Right kidney (tissue), 1 donor: ENCODE data around the gene MELTF.

Experiments used
- DNase-seq: peaks from one replicate; pipeline ENCODE4 v3.0.0-alpha.2; 2016

The MELTF gene

DNA sequence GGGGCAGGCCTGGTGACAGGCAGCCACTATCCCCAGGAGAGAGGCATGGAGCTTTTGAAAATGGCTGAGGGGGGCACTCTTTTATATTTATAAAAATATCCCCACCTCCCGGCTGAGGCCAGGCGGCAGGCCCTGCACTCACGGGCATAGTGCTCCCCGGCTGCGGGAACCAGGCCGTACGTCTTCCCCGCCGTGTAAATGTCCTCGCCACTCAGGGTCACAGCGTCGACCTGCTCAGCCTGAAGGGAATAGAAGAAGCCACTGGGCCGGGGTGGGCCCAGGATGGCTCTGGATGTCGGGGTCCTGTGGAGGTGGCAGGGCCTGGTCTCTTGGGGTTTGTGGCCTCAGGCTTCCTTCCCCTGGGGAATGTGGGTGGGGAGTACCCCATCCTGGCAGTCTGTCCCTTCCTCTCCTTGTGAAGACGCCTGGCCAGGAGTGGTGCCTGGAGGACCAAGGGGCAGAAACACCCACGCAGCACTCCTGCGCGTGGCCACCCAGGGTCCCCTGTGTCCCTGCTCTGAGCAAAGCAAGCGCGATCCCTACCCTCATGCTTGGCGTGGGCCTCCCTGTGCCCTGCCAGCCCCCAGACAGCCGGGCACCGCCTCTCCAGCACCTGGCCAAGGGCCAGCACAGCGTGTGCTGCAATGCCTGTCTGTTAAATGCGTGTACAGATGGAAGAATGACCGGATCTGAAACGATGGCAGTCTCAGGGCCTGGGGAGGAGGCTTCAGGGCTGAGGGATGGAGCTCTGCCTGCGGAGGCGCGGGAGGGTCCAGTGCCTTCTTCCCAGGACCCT lies 18.9 kb downstream of the MELTF start:
- DNase-seq, result no peak

DNA sequence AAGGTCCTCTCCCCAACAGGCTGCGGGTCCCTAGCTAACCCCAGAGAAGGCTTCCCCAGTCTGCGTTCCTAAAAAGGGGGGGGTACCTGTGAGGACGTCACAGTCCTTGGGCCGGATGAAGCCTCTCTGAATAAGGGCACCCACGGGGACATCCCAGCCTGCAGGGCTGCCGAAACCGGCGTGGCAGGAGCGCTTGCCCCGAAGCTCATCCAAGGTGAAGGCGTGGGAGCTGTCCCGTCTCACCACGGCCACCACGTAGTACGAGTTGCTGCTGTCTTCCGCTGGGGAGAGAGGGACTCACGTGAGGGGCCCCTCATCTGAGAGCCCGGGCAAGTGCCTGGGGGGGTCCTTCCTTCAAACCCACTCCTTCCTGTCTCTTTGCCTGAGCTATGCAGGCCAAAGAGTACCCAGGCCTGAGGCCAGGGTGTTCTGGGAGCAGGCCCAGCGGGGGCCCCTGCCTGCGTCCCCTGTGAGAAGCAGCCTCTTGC lies 20.0 kb downstream of the MELTF start:
- no peak for DNase-seq

DNA sequence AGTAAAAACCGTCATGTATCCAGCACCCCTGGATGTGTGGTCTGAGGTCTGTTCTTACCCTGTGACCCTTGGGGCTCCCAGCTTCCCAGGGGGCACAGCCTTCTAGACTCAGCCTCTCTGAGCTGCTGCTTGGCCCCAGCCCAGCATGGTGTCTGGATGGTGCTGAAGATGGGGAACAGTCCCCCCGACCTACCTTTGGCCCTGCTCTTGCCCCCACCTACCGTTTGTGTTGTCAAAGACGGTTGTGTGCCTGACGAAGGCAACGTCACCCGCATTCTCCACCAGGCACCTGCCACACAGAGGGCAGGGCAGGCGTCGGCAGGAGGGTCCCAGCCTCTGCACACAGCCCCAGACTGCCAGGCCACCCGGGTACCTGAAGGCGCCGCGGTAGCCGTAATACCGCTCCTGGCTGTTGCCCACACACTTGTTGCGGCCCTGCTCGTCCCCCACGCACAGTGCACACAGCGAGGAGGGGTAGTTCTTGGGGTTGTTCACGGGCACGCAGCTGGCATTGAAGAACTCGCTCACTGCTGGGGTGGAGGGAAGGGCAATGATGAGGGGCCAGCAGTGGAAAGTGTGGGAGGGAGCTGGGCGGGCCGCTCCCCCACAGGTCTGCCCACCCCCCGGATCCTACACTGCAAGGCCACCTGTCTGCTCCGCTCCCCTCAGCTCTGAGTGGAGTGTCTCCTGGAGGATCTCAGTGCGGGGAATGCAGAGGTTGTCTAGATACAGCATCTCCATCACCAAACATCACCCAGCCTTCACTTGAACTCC lies 21.0 kb downstream of the MELTF start:
- no peak for DNase-seq

GRCh38 chr3:197007953-197008352 lies 21.7 kb downstream of the MELTF start:
- DNase-seq, result no peak

DNA sequence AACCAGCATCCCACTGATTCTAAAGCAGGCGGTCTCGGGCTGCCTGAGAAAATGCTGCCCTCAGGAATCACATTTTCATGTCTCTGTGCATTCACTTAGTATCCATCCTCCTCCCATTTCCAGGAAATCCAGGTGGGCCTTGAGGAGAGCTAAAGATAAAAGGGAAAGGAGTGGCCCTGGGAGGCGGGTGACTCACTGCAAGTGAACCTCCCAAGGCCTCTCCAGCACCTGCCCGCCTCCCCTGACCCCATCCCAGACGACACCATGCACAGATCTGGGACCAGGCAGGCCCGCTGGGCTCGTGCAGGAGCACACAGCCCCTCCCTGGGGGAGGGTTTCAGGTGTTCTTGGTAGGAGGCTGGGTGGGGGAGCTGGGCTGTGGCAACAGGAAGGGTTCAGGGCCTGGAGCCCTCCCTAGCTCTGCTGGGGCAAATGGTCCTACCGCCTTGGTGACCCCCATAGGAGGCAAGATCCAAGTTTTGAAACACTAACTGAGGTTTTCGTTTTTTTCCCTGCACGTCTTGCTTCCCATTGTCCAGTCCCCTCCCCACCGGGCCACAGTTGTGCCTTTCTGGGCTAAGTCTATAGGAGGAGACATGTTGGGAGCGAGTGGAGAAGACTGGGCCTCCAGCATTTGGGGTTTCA lies 22.2 kb downstream of the MELTF start:
- DNase-seq, result no peak

DNA sequence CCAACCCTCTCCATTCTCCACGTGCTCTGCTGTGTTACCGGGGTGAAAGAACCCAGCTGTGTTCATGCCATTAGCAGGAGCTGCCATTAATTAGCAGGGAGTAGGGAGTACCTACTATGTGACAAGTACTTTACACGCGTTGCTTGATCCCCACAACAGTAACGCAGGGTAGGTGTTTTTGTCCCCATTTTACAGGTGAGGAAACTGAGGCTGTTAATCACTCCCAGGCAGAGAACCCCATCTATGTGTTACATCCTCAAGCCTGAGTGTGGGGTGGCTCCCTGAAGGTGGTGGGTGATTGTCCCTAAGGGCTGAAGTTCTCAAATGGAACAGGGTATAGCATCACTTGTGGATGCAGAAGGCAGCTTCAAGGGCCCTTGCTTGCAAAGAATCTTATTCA lies 22.8 kb downstream of the MELTF start:
- no peak for DNase-seq

GRCh38 chr3:197006446-197006845 lies 23.2 kb downstream of the MELTF start:
- DNase-seq, result no peak

DNA sequence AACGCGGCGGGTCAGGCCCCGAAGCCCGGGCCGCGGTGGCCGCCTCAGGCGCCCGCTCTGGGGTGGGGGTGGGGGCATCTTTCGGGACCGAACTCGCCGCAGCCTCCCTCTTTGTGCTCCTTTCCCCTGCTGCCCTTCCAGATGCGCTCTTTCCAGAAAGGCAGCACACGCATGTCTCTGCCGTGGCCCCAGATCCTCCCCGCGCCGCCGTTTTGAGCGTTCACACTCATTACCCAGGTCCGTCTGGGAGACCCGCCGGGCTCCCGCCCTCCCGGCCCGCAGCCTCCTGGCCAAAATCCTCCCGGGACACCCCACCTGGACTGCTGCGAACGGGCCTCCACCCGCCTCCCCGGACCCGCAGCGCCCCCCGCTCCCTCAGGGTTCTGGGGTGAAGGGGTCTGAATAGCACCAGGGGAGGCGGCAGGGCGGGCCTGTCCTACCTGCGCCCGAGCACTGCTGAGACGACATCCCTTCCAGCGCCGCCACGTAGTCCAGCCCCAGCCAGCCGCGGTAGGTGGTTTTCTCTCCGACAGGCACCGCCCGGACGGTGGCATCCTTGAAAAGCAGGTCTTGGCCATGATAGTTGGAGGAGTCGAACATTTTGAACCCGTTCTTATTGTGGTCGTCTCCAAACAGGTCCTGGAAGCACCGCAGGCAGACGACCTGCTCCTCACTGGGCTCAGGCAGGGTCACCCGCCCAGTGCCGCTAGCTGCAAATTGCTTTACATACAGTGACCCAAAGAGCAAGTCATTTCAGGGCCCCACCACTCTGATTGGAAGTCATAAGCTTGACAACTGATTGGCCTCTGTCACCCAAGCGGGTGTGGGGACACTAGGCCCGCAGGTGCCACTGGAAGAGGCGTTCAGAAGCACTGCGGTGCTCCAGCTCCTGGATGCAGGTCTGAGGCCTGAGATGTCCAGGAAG lies 25.9 kb downstream of the MELTF start:
- peak; percentile 67 for DNase-seq

- DNase-seq, result no peak
Measured at GRCh38 chr3:197002701-197003454, 26.7 kb downstream of the MELTF start.

DNA sequence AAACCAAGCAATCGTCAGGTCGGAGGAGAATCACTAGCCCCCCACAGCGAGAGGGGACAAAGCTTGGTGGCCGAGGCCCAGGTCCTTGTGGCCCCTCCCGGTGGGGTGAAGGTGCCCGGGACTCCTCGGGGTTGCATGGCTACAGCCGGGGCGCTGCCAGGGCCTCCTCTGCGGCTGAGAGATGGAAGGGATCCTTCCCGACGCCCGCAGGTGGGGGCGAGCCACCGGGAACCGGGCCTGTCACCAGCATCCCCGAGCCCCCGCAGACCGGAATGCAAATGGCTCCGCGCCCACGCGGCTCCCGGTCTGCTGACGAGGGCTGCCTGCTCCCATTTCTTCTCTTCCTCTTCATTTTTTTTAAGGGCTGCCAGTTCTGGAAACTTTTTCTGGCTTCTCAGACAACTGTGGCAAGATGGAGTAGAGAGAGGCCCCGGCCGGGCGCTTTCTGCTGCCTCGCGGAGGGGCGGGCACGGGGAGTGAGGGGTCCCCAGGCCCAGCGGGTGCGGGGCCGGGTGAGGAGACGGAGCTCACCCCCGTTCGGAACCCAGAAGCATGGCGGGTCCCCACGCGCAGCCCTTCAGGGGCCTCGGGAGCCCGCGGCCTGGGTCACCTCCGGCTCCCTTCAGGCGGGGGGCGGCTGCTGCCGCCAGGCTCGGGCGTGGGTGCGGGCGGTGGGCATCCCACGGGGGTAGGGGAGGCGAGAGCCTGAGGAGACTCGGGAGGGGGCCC lies 27.5 kb downstream of the MELTF start:
- peak; percentile 80 for DNase-seq

GRCh38 chr3:197001106-197001971 lies 28.3 kb downstream of the MELTF start:
- no peak for DNase-seq

- no peak for DNase-seq
Measured at GRCh38 chr3:197000211-197000610, 29.4 kb downstream of the MELTF start.

DNA sequence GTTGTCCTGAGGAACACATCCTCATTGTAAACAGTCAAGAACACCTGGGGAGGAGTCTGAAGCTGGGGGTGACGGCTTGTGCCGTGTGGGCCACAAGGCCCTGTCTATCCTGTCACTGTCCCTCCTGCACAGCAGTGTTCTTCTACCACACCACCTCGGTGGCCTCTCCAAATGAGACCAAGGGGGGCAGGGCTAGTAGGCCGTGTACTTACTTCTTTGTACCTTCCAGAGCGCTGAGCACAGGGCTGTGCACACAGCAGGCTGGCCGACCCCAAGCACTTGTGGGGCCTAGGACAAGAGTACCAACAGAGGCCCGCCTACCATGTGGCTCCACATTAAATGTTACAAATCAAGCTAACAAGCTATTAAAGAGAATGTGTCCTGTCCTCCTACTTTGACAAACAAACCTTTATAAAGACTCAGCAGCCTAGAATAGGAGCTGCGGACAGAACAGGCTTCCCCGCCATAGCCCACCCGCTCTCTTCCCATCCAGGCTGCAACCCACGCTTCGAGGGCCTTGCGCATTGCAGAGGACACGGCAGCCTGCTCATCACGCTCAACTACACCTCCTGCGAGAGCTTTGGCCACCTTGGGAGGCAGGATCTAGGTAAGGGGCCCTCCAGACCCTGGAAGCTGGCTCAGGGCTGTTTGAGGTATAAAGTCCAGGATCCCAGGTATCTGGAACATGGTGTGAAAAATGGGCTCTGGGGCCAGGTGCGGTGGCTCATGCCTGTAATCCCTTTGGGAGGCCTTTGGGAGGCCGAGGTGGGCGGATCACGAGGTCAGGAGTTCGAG lies 30.5 kb downstream of the MELTF start:
- no peak for DNase-seq

- DNase-seq, result no peak
Measured at GRCh38 chr3:196997311-196997710, 32.3 kb downstream of the MELTF start.

DNA sequence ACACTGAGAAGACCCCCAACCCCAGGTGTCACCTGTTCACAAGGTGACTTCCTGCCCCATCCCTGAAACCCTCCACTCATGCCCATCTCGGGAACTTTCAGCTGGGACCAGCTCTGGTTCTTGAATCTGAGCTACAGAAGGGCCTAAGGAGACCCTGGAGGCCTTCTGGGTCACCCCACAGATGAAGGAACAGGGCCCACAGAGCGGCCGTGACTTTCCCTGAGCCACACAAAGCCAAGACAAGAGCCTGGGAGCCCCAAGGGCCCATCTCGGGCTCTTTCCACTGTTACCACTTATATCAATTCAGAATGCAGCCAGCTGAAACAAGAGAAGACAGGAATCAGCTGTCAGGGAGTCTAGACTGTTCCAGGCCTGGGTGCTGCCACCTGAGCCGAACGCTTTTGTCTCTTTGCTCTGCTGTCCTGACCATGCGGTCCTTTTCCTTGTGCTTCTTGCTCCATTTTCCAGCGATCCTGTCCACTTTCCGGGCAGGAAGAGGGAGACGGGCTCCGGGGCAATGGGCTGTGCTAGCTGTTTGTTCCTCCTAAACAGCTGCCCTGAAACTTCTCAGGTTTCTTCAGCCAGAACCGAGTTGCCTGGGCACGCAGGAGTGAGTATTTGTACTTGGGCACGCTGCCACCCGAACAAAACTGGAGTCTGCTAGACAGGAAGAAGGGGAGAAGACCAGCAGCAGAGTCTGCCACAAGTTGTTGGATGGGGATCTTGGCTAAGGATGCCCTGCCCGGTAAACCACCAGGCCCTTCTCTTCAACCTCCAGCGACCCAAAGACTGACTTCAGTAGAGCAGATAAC lies 33.0 kb downstream of the MELTF start:
- DNase-seq, result no peak

DNA sequence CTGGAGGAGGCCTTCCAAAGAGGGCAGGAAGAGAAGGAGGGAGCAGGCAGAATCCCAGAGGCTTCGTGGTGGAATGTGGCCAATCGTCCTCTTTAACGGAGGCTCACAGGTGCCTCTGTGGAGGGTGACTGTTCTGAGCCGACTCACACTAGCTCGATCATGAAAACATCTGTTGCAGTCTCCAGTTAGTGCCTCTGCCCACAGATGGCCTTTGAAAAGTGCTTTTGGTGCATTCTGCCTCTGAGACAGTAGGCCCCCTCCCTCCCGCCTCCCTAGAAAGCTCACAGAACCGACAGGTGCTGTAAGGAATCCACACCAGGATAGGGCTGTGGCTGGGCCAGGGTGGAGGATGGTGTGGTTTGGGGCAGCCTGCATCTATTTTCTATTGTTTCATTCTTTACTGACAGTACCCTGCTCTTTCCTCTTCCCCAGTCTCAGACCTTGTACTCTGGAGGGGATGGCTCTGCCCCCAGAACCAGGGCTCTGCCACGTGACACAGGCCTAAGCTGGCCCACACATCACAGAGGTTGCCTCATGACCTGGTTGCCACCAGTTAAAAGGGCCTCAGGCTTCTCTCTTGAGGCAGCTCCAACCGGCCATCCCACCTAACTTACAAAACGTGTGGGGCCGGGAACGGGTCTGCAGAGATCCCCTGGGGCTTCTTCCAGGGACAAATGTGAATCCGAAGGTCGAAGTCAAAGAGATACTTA lies 33.8 kb downstream of the MELTF start:
- DNase-seq, result no peak

GRCh38 chr3:196995027-196995426 lies 34.6 kb downstream of the MELTF start:
- DNase-seq, result no peak
